Ovary (tissue), 9 donors: ENCODE data around the gene ABCC12. TPM values are rescaled to one million over a fixed set of nuclear protein-coding genes. Genes with fewer than 3 reads are reported as not detected.
A peak's percentile ranks its signal among the peaks of the same experiment; 100 is the strongest.
"Not testable (repeated sequence)": the region's sequence is repeated elsewhere in the genome, so short reads cannot be mapped to it uniquely, and the experiment has no call there.

Experiments
- DNase-seq, 5 donors: peaks; one replicate each; pipeline ENCODE4 v3.0.0-alpha.2; 2019 to 2020
- H3K27ac ChIP-seq, 2 donors: fragments of 200-600 bp; one replicate each; pipeline versions ENCODE4 v1.5.1 to v1.8.0; 2019 to 2022
- H3K27me3 ChIP-seq: fragments of 200-600 bp; one replicate; pipeline ENCODE4 v1.8.0; 2022
- H3K36me3 ChIP-seq: fragments of 200-600 bp; sonication (generic); one replicate; pipeline ENCODE4 v1.5.1; 2019
- H3K4me1 ChIP-seq: one replicate; pipeline ENCODE4 v1.8.1; 2013; ENCODE audit warnings: mild to moderate bottlenecking, moderate library complexity; ENCODE audit not compliant: insufficient read depth
- H3K4me3 ChIP-seq: fragments of 200-600 bp; sonication (generic); one replicate; pipeline ENCODE4 v1.5.1; 2017
- H3K9me3 ChIP-seq, 2 donors: fragments of 200-600 bp in 1 of 2; sonication (generic) in 1 of 2; one replicate each; pipeline versions ENCODE4 v1.5.1 to v1.8.1; 2013 to 2019; ENCODE audit warnings: mild to moderate bottlenecking in 1 of 2, moderate library complexity in 1 of 2
- CTCF ChIP-seq, 3 donors: fragments of 450-650 bp in 2 of 3; fragments of 200-600 bp in 1 of 3; IDR thresholded peaks; one replicate each; pipeline versions ENCODE4 v1.5.1 to v1.8.0; 2016 to 2022; ENCODE audit warnings: antibody characterized with exemption in 3 of 3, mild to moderate bottlenecking in 1 of 3
- EP300 ChIP-seq: sonication (generic); formaldehyde crosslinking; IDR thresholded peaks from one replicate; pipeline ENCODE4 v1.6.1; 2017; ENCODE audit warnings: antibody characterized with exemption
- POLR2A ChIP-seq: fragments of 450-650 bp; IDR thresholded peaks from one replicate; pipeline ENCODE4 v1.6.1; 2017; ENCODE audit warnings: antibody characterized with exemption, mild to moderate bottlenecking, moderate library complexity
- WGBS, 3 donors: extraction: QIAGEN DNeasy Blood & Tissue Kit in 1 of 3; methylation state at CpG; one replicate each; pipeline versions ENCODE4 v1.1.5 to v1.1.7; 2013 to 2017; 5-methylcytosine and 5-hydroxymethylcytosine counted together
- intact Hi-C, 4 donors: fragments of 100-400 bp; cut with DNase I; formaldehyde crosslinking; loops; one replicate each; pipeline versions ENCODE4 v1.11.0 to v1.15.1; 2022 to 2023
- polyA plus RNA-seq, 2 donors: library from polyadenylated mRNA; stranded (reverse); fragments of 200-250 nt in 1 of 2; fragments of 350-450 nt in 1 of 2; fragmentation: Illumina TruSeq in 1 of 2; extraction: RNeasy Lipid Tissue Mini Kit (QIAGEN cat#74804) in 1 of 2; gene quantifications; one replicate each; pipeline ENCODE4 v1.2.3, GENCODE V29; 2013 to 2014
- total RNA-seq, 7 donors: library from RNA; depleted of rRNA in 2 of 7; stranded (reverse); fragments of >200 nt in 2 of 7; fragmentation: NEBNext Ultra II Directional in 3 of 7; extraction: Animal tissue kit (Norgen Biotek cat#: 25700) in 3 of 7; gene quantifications; one replicate each; pipeline versions ENCODE4 v1.1.0 to v1.2.4, GENCODE V29; 2016 to 2023
- donor health status: DM: no; HTN: no; CAD: no; lungs with moderate emphysema.
- donor health status: DM: no; HTN: no; CAD: no.
- donor health status: Bipolar disorder and iron deficiency.
- donor health status: DM: yes; HTN: yes; CAD: no.
- donor health status: DM: no; HTN: no; CAD: no.
- donor health status: DM: yes; HTN: yes; CAD: no.

Gene ABCC12
- total and polyA plus RNA-seq, 9 donors, result 0.08 to 0.12 (median 0.10) TPM; not detected in 6

- no peak for TF ChIP-seq EP300
- TF ChIP-seq CTCF (IDR thresholded peaks at IDR 0.05), result no peak
- no peak for TF ChIP-seq POLR2A
- no peaks in the 10 kb centered on the region for H3K9me3 ChIP-seq
- no peaks in the 10 kb centered on the region for H3K4me1 ChIP-seq
- DNase-seq, result no peak
- no peak overlapping the region for H3K4me3 ChIP-seq
- H3K27me3 ChIP-seq, result no peaks in the 10 kb centered on the region
- no peak overlapping the region for H3K27ac ChIP-seq
- intact Hi-C loops, result loop anchor here in 1 of 4 donors (10.0 kb wide), 1 partner anchor 1223 kb away; no protein-coding TSS in a partner anchor
- H3K36me3 ChIP-seq, result no peaks in the 10 kb centered on the region
- whole genome bisulfite sequencing, 3 donors, result 70 to 74% (median 73%) methylated on average over 1 of the region's 1 CpG
Measured at GRCh38 chr16:48168075-48168474, 12.3 kb upstream of the ABCC12 start.

GRCh38 chr16:48166617-48167016 is 10.8 kb upstream of the ABCC12 start:
- WGBS, 3 donors, result 89 to 95% (median 93%) methylated on average over 5 of the region's 5 CpGs
- H3K9me3 ChIP-seq, DNase-seq, H3K36me3 ChIP-seq, H3K27me3 ChIP-seq, H3K4me3 ChIP-seq, H3K27ac ChIP-seq, H3K4me1 ChIP-seq: not testable (repeated sequence)
- intact Hi-C loops, result loop anchor here in 1 of 4 donors (10.0 kb wide), 1 partner anchor 1222 kb away; no protein-coding TSS in a partner anchor

GRCh38 chr16:48165961-48166578 is 10.3 kb upstream of the ABCC12 start:
- WGBS, 3 donors, result 54 to 66% (median 54%) methylated on average over 4 of the region's 4 CpGs
- no peaks in the 10 kb centered on the region for H3K27me3 ChIP-seq
- H3K4me1 ChIP-seq, result no peaks in the 10 kb centered on the region
- no peak for DNase-seq
- no peak overlapping the region for H3K4me3 ChIP-seq
- no peaks in the 10 kb centered on the region for H3K36me3 ChIP-seq
- intact Hi-C loops, result loop anchor here in 1 of 4 donors (10.0 kb wide), 1 partner anchor 1221 kb away; no protein-coding TSS in a partner anchor
- no peak for TF ChIP-seq POLR2A
- no peak for TF ChIP-seq CTCF (IDR thresholded peaks at IDR 0.05)
- no peak for TF ChIP-seq EP300
- H3K27ac ChIP-seq, result no peak overlapping the region
- no peaks in the 10 kb centered on the region for H3K9me3 ChIP-seq

- TF ChIP-seq CTCF (IDR thresholded peaks at IDR 0.05), result peak; percentile 40 to 57 (median 44)
- TF ChIP-seq EP300, result no peak
- intact Hi-C loops, result loop anchor here in 2 of 4 donors (5.0 to 10.0 kb wide), 2 partner anchors 1218 to 1220 kb away; no protein-coding TSS in a partner anchor
- Histone ChIP-seq H3K27me3 (no peaks in the 10 kb centered on the region), H3K36me3 (no peaks in the 10 kb centered on the region), H3K4me1 (no peaks in the 10 kb centered on the region), H3K9me3 (no peaks in the 10 kb centered on the region), H3K27ac (no peak overlapping the region), H3K4me3 (no peak overlapping the region)
- peak; percentile 27 to 76 (median 62) for DNase-seq
- WGBS, 3 donors, result 31 to 32% (median 31%) methylated on average over 16 of the region's 16 CpGs
Measured at GRCh38 chr16:48164907-48165715, 9.3 kb upstream of the ABCC12 start.
